ENCODE measurements around the gene GPRC5B.

The GPRC5B gene

DNA sequence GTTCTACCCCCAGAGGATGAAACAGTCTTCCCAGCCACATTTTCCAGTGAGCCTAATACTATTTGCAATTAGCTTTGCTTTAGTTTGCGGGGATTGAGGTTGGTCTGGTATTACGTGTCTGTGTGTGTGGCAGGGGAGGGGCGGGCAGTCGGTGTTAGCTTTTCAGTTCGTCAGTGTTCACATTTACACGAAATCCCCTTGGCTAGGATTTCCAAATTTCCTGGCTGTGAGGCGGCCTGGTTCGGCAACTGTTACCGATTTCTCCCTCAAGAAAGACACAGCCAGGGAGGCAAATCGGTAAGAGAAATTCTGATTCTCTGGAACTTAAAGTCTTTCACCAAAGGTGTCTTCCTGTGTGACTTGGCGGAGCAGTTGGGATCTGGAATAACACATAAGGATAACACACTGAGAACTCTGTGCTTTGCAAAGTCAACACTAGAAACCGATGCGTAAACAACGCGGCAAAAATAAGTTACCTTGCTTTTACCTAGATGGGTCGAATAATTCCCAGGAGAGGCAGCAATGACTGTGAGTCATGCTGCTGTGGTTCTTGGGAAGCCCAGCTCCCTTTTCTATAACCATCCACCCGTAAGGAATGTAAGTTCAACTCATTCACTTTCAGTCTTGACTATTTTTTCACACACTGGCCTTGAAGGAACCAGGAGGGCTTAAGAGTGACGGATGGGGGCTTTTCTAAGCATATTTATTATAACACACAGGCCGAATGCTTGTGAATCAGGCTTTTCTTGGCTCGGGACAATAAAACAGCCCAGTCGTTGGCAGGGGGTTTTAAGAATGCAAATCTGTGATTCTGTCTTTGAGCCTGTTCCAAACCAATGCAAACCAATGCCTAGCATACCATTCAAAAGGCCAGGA is 24.2 kb downstream of the GPRC5B start:
- no peak for FAIRE-seq
- TF ChIP-seq, protein P1, sequence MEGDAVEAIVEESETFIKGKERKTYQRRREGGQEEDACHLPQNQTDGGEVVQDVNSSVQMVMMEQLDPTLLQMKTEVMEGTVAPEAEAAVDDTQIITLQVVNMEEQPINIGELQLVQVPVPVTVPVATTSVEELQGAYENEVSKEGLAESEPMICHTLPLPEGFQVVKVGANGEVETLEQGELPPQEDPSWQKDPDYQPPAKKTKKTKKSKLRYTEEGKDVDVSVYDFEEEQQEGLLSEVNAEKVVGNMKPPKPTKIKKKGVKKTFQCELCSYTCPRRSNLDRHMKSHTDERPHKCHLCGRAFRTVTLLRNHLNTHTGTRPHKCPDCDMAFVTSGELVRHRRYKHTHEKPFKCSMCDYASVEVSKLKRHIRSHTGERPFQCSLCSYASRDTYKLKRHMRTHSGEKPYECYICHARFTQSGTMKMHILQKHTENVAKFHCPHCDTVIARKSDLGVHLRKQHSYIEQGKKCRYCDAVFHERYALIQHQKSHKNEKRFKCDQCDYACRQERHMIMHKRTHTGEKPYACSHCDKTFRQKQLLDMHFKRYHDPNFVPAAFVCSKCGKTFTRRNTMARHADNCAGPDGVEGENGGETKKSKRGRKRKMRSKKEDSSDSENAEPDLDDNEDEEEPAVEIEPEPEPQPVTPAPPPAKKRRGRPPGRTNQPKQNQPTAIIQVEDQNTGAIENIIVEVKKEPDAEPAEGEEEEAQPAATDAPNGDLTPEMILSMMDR (IDR thresholded peaks at IDR 0.05; ENCODE audit: insufficient read depth, missing control alignments) = no peak
- no peak for DNase-seq (ENCODE audit: insufficient read length, low spot score)

DNA sequence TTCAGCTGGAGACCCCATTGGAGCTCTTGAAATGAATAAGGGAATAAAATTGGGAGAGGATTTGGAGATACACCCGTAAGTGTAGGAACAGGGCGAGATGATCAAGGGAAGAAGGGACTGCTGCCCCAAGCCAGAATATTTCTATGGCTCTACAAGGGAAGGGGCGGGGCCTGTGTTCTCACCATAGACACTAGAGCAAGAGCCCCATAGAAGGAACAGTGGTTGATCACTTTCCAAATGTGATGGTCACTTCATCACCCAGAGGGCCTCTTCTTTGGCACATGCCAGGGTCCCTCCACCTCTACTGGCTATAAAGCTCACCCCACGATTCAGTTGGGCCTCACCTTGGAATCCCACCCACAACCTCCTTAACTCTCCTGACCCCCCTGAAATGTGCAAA is 25.0 kb downstream of the GPRC5B start:
- FAIRE-seq (no peak), DNase-seq (ENCODE audit: insufficient read length, low spot score) (no peak)
- TF ChIP-seq, protein P1 (IDR thresholded peaks at IDR 0.05; ENCODE audit: insufficient read depth, missing control alignments) = no peak

DNA sequence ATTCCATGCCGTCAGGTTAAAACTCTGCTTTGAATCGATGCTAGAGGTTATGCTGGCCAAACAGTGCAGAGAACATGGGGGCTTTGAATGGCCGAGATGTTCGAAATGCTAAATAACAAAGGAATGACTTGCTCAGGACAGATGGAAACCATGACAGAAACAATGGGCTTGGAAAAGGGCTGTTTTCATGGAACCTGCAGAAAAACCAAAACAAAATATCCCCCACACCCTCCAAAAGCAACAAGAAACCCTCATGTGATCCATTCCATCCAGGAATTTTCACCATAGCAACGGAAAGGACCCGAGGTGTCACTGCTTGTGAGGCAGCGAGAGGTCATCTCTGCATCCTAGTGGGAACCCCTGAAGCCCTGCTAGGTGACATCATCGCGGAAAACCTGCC is 25.5 kb downstream of the GPRC5B start:
- TF ChIP-seq, protein P1 (IDR thresholded peaks at IDR 0.05; ENCODE audit: insufficient read depth, missing control alignments) = no peak
- DNase-seq (ENCODE audit: insufficient read length, low spot score) (no peak), FAIRE-seq (no peak)

DNA sequence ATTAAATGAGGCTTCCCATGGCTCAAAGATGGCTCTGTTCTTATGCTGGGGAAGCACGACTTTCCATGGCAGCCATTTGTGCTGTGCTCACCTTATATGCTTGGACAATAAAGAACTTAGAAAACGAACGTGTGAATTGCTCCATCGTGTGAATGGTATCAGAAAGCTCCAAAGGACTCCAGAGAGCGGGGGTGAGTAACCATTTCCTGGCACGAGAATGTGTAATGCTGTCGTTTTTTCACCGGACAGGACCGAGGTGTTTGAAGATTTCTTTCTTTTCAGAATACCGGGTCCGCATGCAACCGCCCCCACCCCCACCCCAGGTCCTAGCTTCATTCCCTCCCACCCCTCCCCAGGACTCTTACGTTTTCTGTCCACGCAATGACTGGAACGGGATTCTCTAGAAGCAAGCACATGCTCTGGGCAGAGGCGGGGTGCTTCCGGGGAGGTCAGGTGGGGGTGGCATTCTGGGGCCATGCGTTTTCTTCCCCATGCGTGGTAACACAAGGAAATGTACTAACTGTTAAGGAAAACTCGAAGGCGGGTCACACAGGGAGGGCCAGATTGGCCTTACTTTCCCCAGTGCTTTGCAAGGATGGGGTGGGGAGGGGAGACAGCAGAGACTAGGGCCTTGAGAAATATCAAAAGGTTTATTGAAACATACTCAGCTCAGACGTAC is 26.2 kb downstream of the GPRC5B start:
- TF ChIP-seq, protein P1 (IDR thresholded peaks at IDR 0.05; ENCODE audit: insufficient read depth, missing control alignments) = no peak
- FAIRE-seq (no peak), DNase-seq (ENCODE audit: insufficient read length, low spot score) (no peak)

DNA sequence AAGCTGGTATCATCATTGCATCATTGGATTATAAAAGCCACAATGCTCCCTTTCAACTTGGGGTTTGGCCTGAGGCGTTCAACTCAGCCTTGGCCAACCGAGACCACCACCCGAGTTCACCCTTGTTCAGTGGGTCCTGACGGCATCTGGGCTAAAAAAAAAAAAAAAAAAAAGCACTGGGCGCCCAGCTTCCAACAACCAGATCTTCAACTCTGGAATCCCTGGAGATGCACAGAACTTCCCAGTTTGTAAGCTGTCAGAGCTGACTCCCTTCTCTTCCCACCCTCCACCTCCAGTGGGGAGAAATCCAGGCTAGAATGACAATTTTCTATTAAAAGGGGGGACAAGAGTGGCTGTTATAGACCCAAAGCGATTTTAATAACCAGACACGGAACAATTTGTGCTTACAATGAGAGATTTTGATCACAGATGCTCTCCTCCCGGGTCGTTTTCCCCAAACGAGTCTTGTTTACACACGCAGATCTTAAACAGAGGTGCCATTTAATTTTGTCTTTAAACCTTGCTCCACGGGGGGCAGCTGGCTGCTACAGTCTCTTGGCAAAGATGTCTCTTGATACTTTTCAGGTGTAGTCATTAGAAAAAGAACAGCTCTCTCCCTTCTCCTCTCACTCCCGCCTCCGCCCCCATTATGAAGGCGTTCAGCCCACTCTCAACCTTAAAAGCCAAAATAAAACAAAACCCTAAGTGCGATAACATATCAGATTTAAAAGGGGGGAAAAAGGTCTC is 26.9 kb downstream of the GPRC5B start:
- no peak for DNase-seq (ENCODE audit: insufficient read length, low spot score)
- FAIRE-seq = no peak
- TF ChIP-seq, protein P1 (IDR thresholded peaks at IDR 0.05; ENCODE audit: insufficient read depth, missing control alignments) = no peak

DNA sequence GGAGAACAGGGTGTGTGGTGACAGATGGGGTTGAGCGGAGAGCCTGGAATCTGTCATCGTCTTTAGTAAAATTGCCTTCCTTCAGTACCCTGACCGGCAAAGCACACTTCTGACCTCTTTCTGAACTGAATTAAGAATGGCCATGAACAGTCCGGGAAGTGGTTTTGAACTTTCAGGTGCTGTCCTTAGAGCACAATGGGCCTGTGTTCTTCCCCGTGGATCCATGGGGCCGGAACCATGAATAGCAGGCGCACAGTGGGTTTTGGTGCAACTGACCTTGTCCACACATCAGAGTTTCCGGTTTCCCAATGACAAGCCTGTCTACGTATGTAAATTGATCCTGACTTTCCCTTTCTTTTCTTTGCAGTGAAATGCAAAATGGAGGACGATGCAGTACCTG is 28.5 kb downstream of the GPRC5B start:
- no peak for FAIRE-seq
- TF ChIP-seq, protein P1 (IDR thresholded peaks at IDR 0.05; ENCODE audit: insufficient read depth, missing control alignments) = no peak
- no peak for DNase-seq (ENCODE audit: insufficient read length, low spot score)
